K562 (cell line): ENCODE results near the gene TLN1. TPM values are rescaled to one million over a fixed set of nuclear protein-coding genes. Genes with fewer than 3 reads are reported as not detected.

ENCODE experiments used
- ATAC-seq: fragments of 200-7000 bp; cut with Tn5 transposase; 3 replicates; pipeline ENCODE4 v1.9.1; 2020; ENCODE audit warnings: moderate library complexity
- BruUV-seq: library from RNA; stranded (reverse); fragments of 400-500 nt; replicated peaks from 2 replicates; lab custom pipeline; 2021; lab: Mats Ljungman, UMichigan
- CTCF ChIA-PET: fragments of 300-600 bp; formaldehyde crosslinking; extraction: SDS; loops from one replicate; lab custom pipeline; 2021; ENCODE audit warnings: low intra/inter-chr PET ratio; lab: Yijun Ruan, JAX
- POLR2A ChIA-PET: fragments of 300-600, 350-650 bp; sonication (Branson Sonifier 250); formaldehyde crosslinking; extraction: SDS; loops from one replicate; lab custom pipeline; 2021; ENCODE audit warnings: antibody characterized with exemption, inconsistent platforms; lab: Yijun Ruan, JAX
- DNase-seq, 4 experiments: peaks; one replicate each; pipeline versions ENCODE4 v3.0.0 to v3.0.0-alpha.2; 2011 to 2018; ENCODE audit warnings: low spot score in 3 of 4, mixed read lengths in 3 of 4; ENCODE audit errors: extremely low read depth in 1 of 4
- FAIRE-seq: peaks from 2 replicates; lab custom pipeline; 2011; peaks lifted over from hg19 to GRCh38; lab: Jason Lieb, UNC
- H2AFZ ChIP-seq: 2 replicates; pipeline ENCODE4 v1.6.0; 2011; ENCODE audit warnings: low read depth, low read length, control low read depth, inconsistent platforms
- H3K27ac ChIP-seq: fragments of 200-600 bp; 3 replicates; pipeline ENCODE4 v1.8.0; 2011; ENCODE audit warnings: low read depth, mild to moderate bottlenecking, control low read depth, inconsistent platforms, low read length, moderate library complexity, mixed read lengths; ENCODE audit errors: extremely low read depth
- H3K27me3 ChIP-seq, 2 experiments: fragments of 300-600 bp in 1 of 2; 2 replicates in 1 of 2; 3 replicates in 1 of 2; pipeline versions ENCODE4 v1.6.0 to v1.8.0; 2011; ENCODE audit warnings: inconsistent platforms in 2 of 2, low read length in 2 of 2, mild to moderate bottlenecking in 1 of 2, mixed read lengths in 1 of 2, moderate library complexity in 1 of 2; ENCODE audit not compliant: control insufficient read depth in 2 of 2, insufficient read depth in 2 of 2
- H3K36me3 ChIP-seq: fragments of 300-600 bp; 3 replicates; pipeline ENCODE4 v1.8.0; 2011; ENCODE audit warnings: mild to moderate bottlenecking, low read length, inconsistent platforms; ENCODE audit not compliant: control insufficient read depth, insufficient read depth
- H3K4me1 ChIP-seq, 2 experiments: fragments of 200-600 bp in 1 of 2; replicated peaks in 1 of 2; 2 replicates in 1 of 2; 3 replicates in 1 of 2; pipeline versions ENCODE4 v1.5.1 to v1.8.0; 2011; ENCODE audit warnings: inconsistent platforms in 2 of 2, low read length in 2 of 2, mild to moderate bottlenecking in 1 of 2, mixed read lengths in 1 of 2, moderate library complexity in 1 of 2; ENCODE audit not compliant: control insufficient read depth in 2 of 2, insufficient read depth in 2 of 2
- H3K4me2 ChIP-seq: 2 replicates; pipeline ENCODE4 v1.6.1; 2011; ENCODE audit warnings: low read length, control low read depth, inconsistent platforms, mixed read lengths; ENCODE audit not compliant: insufficient read depth
- H3K4me3 ChIP-seq: fragments of 200-600 bp; sonication (generic), shearing (Covaris generic); 2 replicates; pipeline ENCODE4 v1.5.1; 2016; ENCODE audit warnings: control low read depth, inconsistent platforms
- H3K79me2 ChIP-seq: fragments of 200-600 bp; 3 replicates; pipeline ENCODE4 v1.8.0; 2011; ENCODE audit warnings: low read length, inconsistent platforms; ENCODE audit not compliant: control insufficient read depth, insufficient read depth
- H3K9ac ChIP-seq, 2 experiments: 2 replicates each; pipeline versions ENCODE4 v1.6.0 to v1.6.1; 2011; ENCODE audit warnings: low read depth in 2 of 2, low read length in 2 of 2, control low read depth in 1 of 2, inconsistent platforms in 1 of 2, mild to moderate bottlenecking in 1 of 2, mixed read lengths in 1 of 2; ENCODE audit not compliant: insufficient read depth in 1 of 2
- H3K9me1 ChIP-seq: one replicate; pipeline ENCODE4 v1.6.0; 2011; ENCODE audit warnings: inconsistent platforms, mild to moderate bottlenecking, low read length, moderate library complexity; ENCODE audit not compliant: control insufficient read depth, insufficient read depth
- H3K9me3 ChIP-seq: replicated peaks from 2 replicates; pipeline ENCODE4 v1.5.1; 2011; ENCODE audit warnings: low read depth, low read length, inconsistent platforms; ENCODE audit not compliant: control insufficient read depth, insufficient read depth
- H4K20me1 ChIP-seq: replicated peaks from 2 replicates; pipeline ENCODE4 v1.6.1; 2011; ENCODE audit warnings: low read length, inconsistent platforms, mixed read lengths; ENCODE audit not compliant: control insufficient read depth, insufficient read depth
- HMGN3 ChIP-seq: IDR thresholded peaks from 2 replicates; pipeline ENCODE4 v1.6.1; 2011; ENCODE audit warnings: borderline replicate concordance, low read depth, mild to moderate bottlenecking, mixed read lengths, low read length; ENCODE audit not compliant: insufficient read length; ENCODE audit errors: extremely low read depth
- MXD1 ChIP-seq: fragments of 250-450 bp; sonication (Bioruptor Pico); IDR thresholded peaks from 2 replicates; pipeline ENCODE4 v1.8.0; 2021; ENCODE audit warnings: borderline replicate concordance, mild to moderate bottlenecking, moderate library complexity; ENCODE audit not compliant: poor library complexity, severe bottlenecking
- NONO ChIP-seq, 2 experiments: fragments of 200-400 bp in 1 of 2; fragments of 450-650 bp in 1 of 2; formaldehyde crosslinking in 1 of 2; IDR thresholded peaks; 2 replicates each; pipeline ENCODE4 v1.6.1; 2017; ENCODE audit warnings: low read depth in 2 of 2, mild to moderate bottlenecking in 2 of 2, moderate library complexity in 2 of 2, low read length in 1 of 2
- POLR2H ChIP-seq: IDR thresholded peaks from 2 replicates; pipeline ENCODE4 v1.6.1; 2016; ENCODE audit warnings: missing genetic modification characterization, low read depth, mild to moderate bottlenecking, control low read depth, missing compliant biosample characterization, moderate library complexity
- WGBS: fragments of 100-300 bp; shearing (Covaris generic); methylation state at CpG from one replicate; pipeline ENCODE4 v1.1.6; 2016; ENCODE audit warnings: low coverage, mixed read lengths; ENCODE audit not compliant: insufficient coverage; ENCODE audit errors: missing lambda C conversion rate; 5-methylcytosine and 5-hydroxymethylcytosine counted together
- in situ Hi-C: fragments of 300-500 bp; cut with MboI; formaldehyde crosslinking; loops from 4 replicates; pipeline ENCODE4 v1.15.0; 2018; ENCODE audit warnings: inconsistent platforms, mixed read lengths
- intact Hi-C: fragments of 100-400 bp; cut with micrococcal nuclease; formaldehyde crosslinking; loops from 2 replicates; pipeline ENCODE4 v1.14.2; 2022
- polyA plus RNA-seq, 8 experiments: library from polyadenylated mRNA; depleted of rRNA in 4 of 8; stranded (reverse) in 5 of 8; unstranded in 3 of 8; fragments of >200 nt; fragmentation: Nextera tagmentation in 2 of 8; fragmentation: Illumina TruSeq in 1 of 8; extraction: Ambion mirVana in 2 of 8; extraction: Trizol in 1 of 8; gene quantifications; 2 replicates each; pipeline versions ENCODE4 v1.2.1 to v1.2.3, GENCODE V29; 2011 to 2014; ENCODE audit warnings: inconsistent platforms in 1 of 8, missing spikeins in 1 of 8
- total RNA-seq, 7 experiments: library from RNA; depleted of rRNA in 6 of 7; stranded (reverse); fragments of >200 nt in 6 of 7; fragmentation: Illumina TruSeq in 2 of 7; extraction: Trizol in 2 of 7; gene quantifications; 2 replicates each; pipeline versions ENCODE4 v1.2.1 to v1.2.3, GENCODE V29; 2011 to 2021; ENCODE audit warnings: low replicate concordance in 1 of 7

TLN1 gene
- total and polyA plus RNA-seq, 9 of the 15 experiments (the other 6 are each of a cell fraction or from before 2014, with no cell fraction given): 3.6 to 240 (median 54.8) TPM

- TF ChIP-seq NONO (IDR thresholded peaks at IDR 0.05; ENCODE audit: low read depth in 2 of 2, low read length in 1 of 2) (peak in 1 of 2 experiments; percentile 24; a peak in 1 of 4 replicates), POLR2H (tag) (peak; percentile 42; the same call in 1 of the 2 replicates), HMGN3 (peak; percentile 60)
These were observed at the start of gene TLN1, which contains the start of gene CREB3 (continued) for GRCh38 chr9:35732185-35732799.

- H3K9me1 ChIP-seq: no peaks in the 10 kb centered on the region
- FAIRE-seq: no peak
- no peaks in the 10 kb centered on the region for H3K79me2 ChIP-seq
- WGBS: 40% methylated on average over 1 of the region's 2 CpGs
- no peaks in the 10 kb centered on the region for H4K20me1 ChIP-seq
- no TSS peak for BruUV-seq
- TF ChIP-seq MXD1 (CRISPR knock-in tag): no peak
- no peak overlapping the region for H3K9ac ChIP-seq
- ChIA-PET CTCF (no interaction called here), POLR2A (no interaction called here)
- H3K4me1 ChIP-seq: peaks cover 0 to 2% of the 10 kb centered on the region in 2 experiments; a peak in 2 of 5 replicates
- no peak overlapping the region for H3K27ac ChIP-seq
- no peak for DNase-seq
- ATAC-seq: no peak
- peaks cover 9% of the 10 kb centered on the region; the same call in 2 of the 3 replicates for H3K36me3 ChIP-seq
- no peak overlapping the region for H3K4me2 ChIP-seq
- intact Hi-C loops (no loop called here), in situ Hi-C loops (no loop called here)
- H2AFZ ChIP-seq: no peak overlapping the region
- H3K9me3 ChIP-seq: no peaks in the 10 kb centered on the region
- no peak overlapping the region for H3K4me3 ChIP-seq
- no peaks in the 10 kb centered on the region for H3K27me3 ChIP-seq
These were observed 49.1 kb upstream of the TLN1 start for GRCh38 chr9:35781066-35781465.
